Adrenal gland (tissue), 5 donors: ENCODE measurements around the gene ZNF74.

Experiments
- CTCF ChIP-seq, 6 experiments: fragments of 450-650 bp in 4 of 6; fragments of 200-600 bp in 2 of 6; sonication (generic) in 1 of 6; IDR thresholded peaks; 1 replicate in 5 of 6; 2 replicates in 1 of 6; pipeline versions ENCODE4 v1.5.1 to v1.8.0; 2016 to 2021; ENCODE audit warnings: antibody characterized with exemption in 6 of 6, mild to moderate bottlenecking in 2 of 6, moderate library complexity in 1 of 6
- POLR2A ChIP-seq, 2 donors: fragments of 450-650 bp; IDR thresholded peaks; one replicate each; pipeline ENCODE4 v1.6.1; 2017; ENCODE audit warnings: antibody characterized with exemption in 2 of 2, mild to moderate bottlenecking in 2 of 2, moderate library complexity in 1 of 2
- donor health status: DM: no; HTN: no; CAD: no.

- TF ChIP-seq POLR2A (IDR thresholded peaks at IDR 0.05) (no peak), CTCF (IDR thresholded peaks at IDR 0.05) (no peak)
Measured at GRCh38 chr22:20424932-20425565, 31.1 kb downstream of the ZNF74 start.
